AG04449 (cell line): ENCODE measurements around the gene TSSK1B.
"Not testable (repeated sequence)": the region's sequence is repeated elsewhere in the genome, so short reads cannot be mapped to it uniquely, and the experiment has no call there.

Experiments used
- CTCF ChIA-PET: fragments of 350-600 bp; formaldehyde crosslinking; extraction: SDS; loops from one replicate; lab custom pipeline; 2021; ENCODE audit warnings: antibody characterized with exemption; lab: Yijun Ruan, JAX
- POLR2A ChIA-PET: fragments of 400-600, 350-600 bp; formaldehyde crosslinking; extraction: SDS; loops from one replicate; lab custom pipeline; 2020; ENCODE audit warnings: antibody characterized with exemption, inconsistent platforms; lab: Yijun Ruan, JAX
- DNase-seq: peaks from one replicate; pipeline ENCODE4 v3.0.0-alpha.2; 2010; ENCODE audit warnings: low read depth, low spot score
- H3K4me3 ChIP-seq: 2 replicates; pipeline ENCODE4 v1.5.1; 2011; ENCODE audit warnings: low read depth, mild to moderate bottlenecking, control low read depth, low read length
- CTCF ChIP-seq: IDR thresholded peaks from one replicate; pipeline ENCODE4 v1.5.1; 2011; ENCODE audit warnings: mild to moderate bottlenecking, moderate library complexity, low read length, control low read depth, inconsistent platforms; ENCODE audit not compliant: insufficient read depth; ENCODE audit errors: missing control alignments

Gene TSSK1B

GRCh38 chr5:113425909-113426308, 8.9 kb downstream of the TSSK1B start:
- no peak for DNase-seq
- TF ChIP-seq CTCF, result no peak
- ChIA-PET POLR2A (no interaction called here), CTCF (no interaction called here)
- no peak overlapping the region for H3K4me3 ChIP-seq

- ChIA-PET POLR2A (no interaction called here), CTCF (interaction anchor here (0.9 kb wide), 1 partner anchor 42 kb away, joined by 3 read pairs; no protein-coding TSS in a partner anchor)
- no peak overlapping the region for H3K4me3 ChIP-seq
- DNase-seq, result no peak
- TF ChIP-seq CTCF, result no peak
These were observed 13.1 kb downstream of the TSSK1B start for GRCh38 chr5:113421693-113422092.

GRCh38 chr5:113405530-113405929, 29.3 kb downstream of the TSSK1B start:
- ChIA-PET CTCF (no interaction called here), POLR2A (no interaction called here)
- no peak for TF ChIP-seq CTCF
- no peak for DNase-seq
- H3K4me3 ChIP-seq, result no peak overlapping the region

- TF ChIP-seq CTCF, result no peak
- no peak for DNase-seq
These were observed 30.5 kb downstream of the TSSK1B start for GRCh38 chr5:113404269-113404668.

GRCh38 chr5:113397986-113398385, 36.8 kb downstream of the TSSK1B start:
- DNase-seq, H3K4me3 ChIP-seq, POLR2A ChIA-PET: not testable (repeated sequence)
- CTCF ChIA-PET, result interaction anchor here (1.4 kb wide), 1 partner anchor 12 kb away, joined by 3 read pairs; no protein-coding TSS in a partner anchor

More at GRCh38 chr5:113404269-113404668, 30.5 kb downstream of the TSSK1B start:
- POLR2A ChIA-PET, result no interaction called here
- CTCF ChIA-PET, result no interaction called here
- H3K4me3 ChIP-seq, result no peak overlapping the region

- no peak for TF ChIP-seq CTCF
- CTCF ChIA-PET, result interaction anchor here (1.4 kb wide), 1 partner anchor 11 kb away, joined by 3 read pairs; no protein-coding TSS in a partner anchor
- no peak overlapping the region for H3K4me3 ChIP-seq
- DNase-seq, result no peak
- POLR2A ChIA-PET, result no interaction called here
These were observed 37.7 kb downstream of the TSSK1B start for GRCh38 chr5:113397046-113397445.

- ChIA-PET POLR2A (no interaction called here), CTCF (no interaction called here)
- TF ChIP-seq CTCF, result no peak
These were observed 40.1 kb downstream of the TSSK1B start for GRCh38 chr5:113394658-113395057.

More at GRCh38 chr5:113394658-113395057, 40.1 kb downstream of the TSSK1B start:
- H3K4me3 ChIP-seq, result no peak overlapping the region
- DNase-seq, result no peak
